GM18867 (cell line): Measurements from ENCODE around the gene GBX1.

ENCODE experiments used
- ATAC-seq: cut with Tn5 transposase; IDR thresholded peaks from one replicate; pipeline ENCODE4 v1.9.1; 2021; ENCODE audit warnings: mild to moderate bottlenecking, moderate library complexity; ENCODE audit not compliant: unreplicated experiment

GBX1 gene

DNA sequence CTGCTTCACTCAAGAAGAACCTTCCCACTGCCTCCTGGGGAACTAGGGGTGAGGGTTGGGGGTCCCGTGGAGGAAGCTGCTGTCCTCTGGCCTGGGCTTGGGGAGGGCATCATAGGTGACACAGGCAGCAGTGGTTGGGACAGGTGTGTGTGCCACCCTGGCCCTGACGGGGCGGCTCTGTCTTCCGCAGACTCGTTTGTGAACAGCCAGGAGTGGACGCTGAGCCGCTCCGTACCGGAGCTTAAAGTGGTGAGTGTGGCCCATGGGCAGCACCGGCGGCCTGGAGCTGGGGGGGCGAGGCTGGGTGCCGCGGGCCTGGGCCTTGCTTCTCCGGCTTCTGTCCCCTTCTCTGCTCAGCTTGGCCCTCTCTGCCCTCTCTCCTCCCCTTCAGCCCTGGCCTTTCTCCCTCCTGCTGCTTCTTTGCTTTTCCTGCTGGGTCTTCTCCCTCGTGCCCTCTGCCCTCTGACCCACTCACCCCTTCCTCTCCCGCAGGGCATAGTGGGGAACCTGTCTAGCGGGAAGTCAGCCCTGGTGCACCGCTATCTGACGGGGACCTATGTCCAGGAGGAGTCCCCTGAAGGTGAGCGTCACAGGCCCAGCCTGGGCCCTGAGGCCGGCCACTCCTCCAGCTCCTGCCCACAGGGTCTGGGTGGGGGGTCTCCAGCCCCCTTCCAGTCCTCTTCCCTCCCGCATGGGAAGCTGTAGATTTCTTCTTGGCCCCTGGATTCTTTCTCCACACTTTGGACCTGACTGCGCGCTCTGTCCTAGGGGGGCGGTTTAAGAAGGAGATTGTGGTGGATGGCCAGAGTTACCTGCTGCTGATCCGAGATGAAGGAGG lies 50.7 kb downstream of the GBX1 start:
- ATAC-seq, result no peak

- no peak for ATAC-seq
Observed at GRCh38 chr7:151115836-151116418, 51.6 kb downstream of the GBX1 start.

GRCh38 chr7:151115121-151115835 lies 52.2 kb downstream of the GBX1 start:
- ATAC-seq, result no peak

- ATAC-seq, result no peak
Observed at GRCh38 chr7:151114151-151115090, 53.1 kb downstream of the GBX1 start.

DNA sequence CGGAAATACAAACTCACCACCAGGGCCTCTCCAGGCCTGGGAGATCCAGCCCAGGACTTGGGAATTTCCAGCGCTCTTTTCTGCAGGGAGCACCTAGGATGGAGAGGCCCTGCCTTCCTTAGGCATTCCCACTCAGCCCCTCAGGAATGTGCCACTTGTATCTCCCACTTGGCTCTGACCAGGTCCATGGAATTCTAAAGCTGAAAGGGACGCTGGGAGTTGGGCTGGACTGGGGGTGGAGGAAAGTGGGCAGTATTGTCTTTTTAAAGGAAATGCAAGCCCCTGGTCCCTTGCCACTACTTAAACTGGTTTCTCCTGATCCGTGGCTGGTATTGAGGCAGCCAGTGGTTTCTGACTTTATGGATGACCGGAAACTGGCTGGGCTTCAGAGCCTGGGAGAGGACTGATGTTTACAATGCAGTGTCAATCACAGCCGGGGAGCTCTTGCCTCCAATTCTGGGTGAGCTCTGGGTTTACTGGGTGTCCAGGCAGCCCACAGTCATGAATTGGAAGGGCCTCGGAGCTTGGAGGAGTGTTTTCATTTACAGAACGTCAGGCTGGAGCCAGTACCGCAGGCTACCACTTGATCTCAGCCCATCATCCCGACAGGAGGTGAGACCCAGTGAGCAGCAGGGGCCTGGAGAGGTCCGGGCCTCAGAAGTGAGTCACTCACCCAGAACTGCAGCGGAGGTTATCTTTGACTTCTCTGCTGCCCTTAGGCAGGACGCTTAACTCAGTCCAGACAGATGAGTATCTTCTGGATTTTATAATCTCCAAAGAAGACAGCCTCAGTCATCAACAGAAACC lies 53.9 kb downstream of the GBX1 start:
- ATAC-seq, result no peak

DNA sequence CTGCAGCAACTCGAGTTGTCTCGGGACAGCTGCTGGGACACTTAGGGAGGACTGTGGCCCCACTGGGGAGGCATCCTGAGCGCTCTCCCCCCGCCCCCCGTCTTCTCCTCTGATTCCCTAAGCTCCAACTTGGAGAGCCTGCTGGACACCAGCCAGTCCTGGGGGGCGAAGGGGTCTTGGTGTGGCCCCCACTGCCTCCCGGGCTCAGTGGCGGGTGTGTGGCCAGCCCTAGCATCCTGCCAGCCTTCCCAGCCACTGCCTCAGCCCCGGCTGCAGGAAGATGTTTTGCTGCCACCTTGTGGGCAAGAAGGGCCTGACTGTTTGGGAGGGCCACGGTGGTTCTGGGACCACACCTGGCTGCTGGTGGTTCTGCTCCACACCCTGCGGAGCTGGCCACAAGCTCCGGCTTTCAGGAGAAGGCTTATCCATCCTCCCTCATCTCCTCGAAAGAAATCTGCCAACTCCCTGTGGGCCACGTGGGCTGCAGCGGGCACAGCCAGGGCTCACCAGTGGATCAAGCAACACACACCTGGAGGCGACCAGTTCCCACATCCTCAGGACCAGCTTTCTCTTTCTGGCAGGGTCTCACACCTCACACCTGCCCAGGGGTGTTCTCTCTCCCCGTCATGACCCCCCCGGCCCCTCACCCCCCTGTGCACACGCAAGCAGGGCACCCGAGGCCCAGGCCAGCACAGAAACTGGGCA lies 56.4 kb downstream of the GBX1 start:
- ATAC-seq, result peak; percentile 79

DNA sequence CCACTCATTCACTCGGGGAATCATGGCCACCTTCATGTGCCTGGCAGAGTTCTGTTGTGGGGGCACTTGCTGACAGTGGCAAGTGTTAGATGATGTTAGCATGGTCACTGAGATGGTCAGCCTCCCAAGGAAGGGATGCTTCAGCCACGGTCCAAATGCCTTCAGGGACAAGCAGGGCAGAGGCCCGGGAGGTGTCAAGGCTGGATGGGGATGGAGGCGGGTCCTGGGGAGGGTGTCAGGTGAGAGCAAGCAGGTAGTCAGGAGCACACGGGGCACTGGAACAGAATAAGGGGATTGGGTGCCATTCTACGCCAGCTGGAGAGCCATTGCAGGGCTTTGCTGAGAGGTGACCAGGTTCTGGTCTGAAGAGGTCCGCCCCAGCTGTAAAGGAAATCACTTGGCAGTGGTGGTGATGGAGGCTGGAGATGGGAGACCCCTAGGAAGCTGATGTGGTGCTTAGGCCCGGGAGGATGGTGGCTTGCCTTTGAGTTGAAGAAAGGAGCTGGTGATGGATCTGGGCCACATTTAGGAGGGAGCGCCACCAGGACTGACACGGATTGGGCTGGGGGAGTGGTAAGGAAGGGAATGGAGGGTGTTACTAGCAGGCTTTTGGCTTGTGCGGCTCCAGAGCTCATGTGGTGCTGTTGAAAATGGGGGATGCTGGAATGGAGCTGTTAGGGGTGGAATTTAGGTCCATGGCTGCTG lies 57.1 kb downstream of the GBX1 start:
- ATAC-seq, result no peak

DNA sequence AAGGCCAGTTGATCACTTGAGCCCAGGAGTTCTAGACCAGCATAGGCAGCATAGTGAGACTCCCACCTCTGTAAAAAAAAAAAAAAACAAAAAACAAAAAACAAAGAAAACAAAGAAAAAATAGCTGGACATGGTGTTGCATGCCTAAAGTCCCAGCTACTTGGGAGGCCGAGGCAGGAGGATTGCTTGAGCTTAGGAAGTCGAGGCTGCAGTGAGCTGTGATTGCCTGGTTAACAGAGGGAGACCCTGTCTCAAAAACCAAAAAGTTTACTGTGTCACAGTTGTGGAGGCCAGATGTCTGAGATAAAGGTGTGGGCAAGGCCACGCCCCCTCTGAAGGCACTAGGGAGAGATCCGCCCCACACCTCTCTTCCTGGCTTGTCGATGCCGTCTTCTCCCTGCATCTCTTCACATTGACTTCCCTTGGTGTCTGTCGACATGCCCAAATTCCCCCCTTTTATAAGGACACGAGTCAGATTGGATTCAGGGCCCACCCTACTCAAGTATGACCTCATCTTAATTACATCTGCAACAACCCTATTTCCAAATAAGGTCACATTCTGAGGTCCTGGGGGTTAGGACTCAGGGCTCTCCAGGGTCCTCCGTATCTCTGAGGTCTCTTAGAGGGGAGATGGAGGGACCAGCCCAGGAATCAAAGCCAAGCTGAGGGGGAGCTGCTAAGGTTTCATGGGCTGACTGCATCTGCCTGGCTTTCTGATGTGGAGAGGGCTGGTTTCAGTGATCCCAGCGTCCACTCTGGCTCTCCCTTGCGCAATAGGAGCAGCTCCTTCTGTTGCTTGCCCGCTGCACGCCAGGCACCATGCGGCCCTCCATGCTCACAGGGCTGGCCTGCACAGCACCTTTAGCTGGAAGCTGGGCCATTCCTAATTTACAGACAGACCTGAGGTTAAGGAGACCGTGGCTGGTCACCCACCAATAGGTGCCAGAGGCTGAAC lies 58.1 kb downstream of the GBX1 start:
- ATAC-seq, result no peak

GRCh38 chr7:151107882-151108281 lies 59.6 kb downstream of the GBX1 start:
- ATAC-seq, result no peak

DNA sequence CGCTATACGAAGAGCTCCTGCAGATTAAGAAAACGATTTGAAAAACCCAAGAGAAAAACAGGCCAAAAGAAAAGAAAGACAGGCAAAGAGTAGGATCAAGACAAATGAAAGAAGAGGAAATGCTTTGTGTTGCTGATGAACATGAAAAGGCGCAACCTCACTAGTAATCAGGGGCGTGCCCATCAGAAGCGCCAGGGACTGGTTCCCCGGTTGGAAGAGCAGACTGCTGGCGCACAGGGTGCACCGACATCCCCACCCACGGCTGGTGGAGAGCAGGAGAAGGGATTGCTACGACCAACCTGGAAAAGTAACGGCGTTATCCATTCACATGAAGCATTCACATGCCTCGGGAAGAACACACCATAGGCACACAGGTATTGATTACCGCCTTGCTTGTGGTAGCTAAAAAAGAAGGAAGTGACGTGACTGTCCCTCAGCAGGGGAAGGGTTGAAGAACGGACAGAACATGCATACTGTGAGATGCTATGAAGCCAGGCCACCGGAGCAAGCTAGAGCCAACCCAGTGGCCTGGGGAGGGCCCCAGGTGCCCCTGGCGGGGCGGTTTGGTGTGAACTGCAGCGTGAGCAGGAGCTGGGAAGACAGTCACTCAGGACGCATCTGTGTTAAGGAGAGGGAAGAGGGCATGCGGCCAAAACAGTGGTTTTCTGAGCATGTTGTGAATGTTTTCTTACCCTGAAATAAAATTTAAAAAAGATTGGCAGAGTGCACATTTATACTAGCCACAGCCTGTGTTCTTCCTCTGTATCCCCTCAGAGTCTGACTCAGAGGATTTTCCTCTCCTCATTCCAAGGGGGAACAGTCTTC lies 62.9 kb downstream of the GBX1 start:
- no peak for ATAC-seq

DNA sequence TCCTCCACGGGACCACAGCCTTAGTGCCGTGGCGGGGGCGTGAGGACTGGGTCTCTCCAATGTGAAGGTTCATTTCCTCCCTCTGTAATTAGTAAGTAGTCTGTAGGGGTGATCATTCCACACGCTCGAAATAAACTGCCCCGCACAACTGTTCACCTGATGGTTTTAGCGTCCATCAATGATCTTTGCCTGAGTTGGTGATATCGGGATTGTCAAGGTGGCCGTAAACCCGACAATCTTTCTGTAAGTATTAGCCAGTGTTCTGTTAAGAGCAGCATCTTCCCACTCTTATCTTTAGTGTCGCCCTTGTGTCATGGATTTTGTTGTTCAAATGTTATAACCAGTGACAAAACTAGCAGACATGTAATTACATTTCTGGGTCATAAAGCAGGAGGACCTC lies 63.5 kb downstream of the GBX1 start:
- ATAC-seq, result no peak

DNA sequence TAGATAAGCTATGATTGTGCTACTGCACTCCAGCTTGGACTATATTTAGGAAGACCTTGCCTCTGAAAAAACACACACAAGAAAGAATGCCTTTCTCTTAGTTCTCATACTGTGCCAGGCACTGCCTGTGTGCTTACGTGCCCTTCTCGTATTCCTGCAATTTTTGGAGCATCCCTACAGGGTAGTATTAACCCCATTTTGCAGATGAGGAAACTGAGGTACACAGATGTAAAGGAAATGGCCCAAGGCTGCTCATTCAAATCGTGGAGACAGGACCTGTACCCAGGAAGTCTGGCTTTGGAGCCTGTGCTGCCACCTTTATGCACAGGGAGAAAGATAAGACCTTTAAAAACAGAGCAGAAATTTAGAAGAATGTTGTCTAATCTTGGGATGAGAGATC lies 64.5 kb downstream of the GBX1 start:
- no peak for ATAC-seq

- no peak for ATAC-seq
Observed at GRCh38 chr7:151101621-151102396, 65.7 kb downstream of the GBX1 start.

DNA sequence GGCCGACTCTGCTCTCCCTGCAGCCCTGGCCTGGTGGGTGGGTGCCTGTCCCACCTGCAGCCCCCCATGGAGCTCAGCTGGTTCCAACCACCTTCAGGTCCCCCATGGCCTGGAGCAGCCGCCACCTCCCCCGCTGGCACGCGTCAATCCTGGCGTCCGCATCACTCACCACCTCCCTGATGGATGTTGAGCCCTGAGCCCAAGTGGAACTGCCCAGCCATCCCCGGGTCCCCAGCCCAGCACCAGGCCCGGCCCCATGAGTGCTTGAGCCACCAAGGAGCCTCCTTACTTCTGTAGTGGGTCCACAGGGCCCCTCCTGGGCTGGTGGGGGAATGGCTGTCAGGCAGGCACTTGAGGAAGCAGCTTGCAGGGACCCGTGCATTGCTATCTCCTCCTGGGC lies 66.6 kb downstream of the GBX1 start:
- no peak for ATAC-seq

DNA sequence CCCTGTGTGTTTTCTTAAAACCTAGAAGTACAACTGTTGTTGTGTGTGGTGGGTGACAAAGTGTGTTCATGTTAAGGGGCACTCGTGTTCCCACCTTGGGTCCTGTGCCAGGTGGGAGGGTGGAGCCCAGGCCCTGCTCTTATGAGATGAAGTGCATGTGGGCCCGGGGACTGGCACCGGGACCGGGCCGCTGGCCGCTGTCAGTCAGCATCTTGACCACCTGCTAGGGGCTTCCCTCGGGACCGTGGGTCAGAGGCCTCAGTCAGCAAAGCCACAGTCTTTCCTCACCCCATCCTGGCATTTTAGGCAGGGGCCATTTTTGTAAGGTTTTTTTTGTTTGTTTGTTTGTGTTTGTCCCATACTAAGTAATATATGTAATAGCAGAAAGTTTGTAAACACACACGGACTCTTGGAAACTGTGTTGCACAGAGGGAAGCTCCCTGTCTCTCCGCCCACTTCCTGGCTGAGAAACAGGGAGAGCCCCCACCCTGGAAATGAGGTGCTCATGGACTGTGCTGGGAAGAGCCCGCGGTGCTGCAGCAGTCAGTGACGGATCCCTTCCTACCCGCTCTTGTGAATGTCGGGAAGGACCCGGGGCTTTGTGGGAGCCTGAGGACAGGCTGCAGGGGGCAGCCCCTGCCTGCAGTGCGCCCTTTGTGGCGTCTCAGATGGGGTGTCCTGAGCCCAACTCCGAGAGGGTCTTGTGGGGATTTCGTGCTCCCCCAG lies 67.8 kb downstream of the GBX1 start:
- no peak for ATAC-seq
